SW 1271 (cell line): ENCODE data around the gene SPINT1.
A peak's percentile ranks its signal among the peaks of the same experiment; 100 is the strongest.

Experiments
- DNase-seq, 2 experiments: peaks; one replicate each; lab custom pipeline; 2025; lab: John Stamatoyannopoulos, UW

SPINT1 gene

DNA sequence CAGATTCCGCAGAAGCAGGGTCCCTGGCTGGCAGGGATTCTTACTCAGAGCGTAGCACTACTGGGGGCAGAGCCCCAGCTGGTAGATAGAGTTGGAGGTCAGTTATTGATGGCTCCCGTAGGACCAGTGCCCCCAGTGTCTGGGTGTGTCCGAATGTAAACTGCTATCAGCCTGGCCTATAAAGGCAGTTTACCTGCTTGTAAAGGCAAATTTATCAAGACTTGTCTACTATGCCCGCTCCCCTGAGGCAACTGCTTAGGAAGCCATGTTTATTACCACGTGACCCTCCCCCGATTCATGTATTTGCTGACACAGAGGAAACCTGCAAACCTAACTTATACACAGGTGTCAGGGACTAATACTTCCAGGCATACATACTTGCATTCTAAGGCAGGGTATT is 14.7 kb upstream of the SPINT1 start:
- no peak for DNase-seq

DNA sequence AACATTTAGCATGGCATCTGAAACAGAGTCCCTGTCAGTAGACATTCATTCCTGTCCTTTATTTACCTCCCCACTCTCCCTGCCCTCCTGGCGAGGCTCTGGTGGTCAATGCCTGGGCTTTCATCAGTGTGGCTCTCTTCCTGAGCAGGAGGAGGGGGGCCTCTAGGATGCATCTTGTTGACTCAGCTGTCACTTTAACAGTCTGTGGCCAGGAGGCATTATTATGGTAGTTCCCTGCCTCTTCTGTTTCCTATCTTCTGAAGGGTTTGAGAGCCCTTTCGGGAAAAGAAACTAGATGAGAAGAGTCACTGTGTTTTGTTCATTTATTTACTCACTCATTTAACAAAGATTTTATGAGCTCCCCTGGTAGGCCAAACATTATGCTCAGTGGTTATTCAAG is 13.0 kb upstream of the SPINT1 start:
- DNase-seq = no peak

DNA sequence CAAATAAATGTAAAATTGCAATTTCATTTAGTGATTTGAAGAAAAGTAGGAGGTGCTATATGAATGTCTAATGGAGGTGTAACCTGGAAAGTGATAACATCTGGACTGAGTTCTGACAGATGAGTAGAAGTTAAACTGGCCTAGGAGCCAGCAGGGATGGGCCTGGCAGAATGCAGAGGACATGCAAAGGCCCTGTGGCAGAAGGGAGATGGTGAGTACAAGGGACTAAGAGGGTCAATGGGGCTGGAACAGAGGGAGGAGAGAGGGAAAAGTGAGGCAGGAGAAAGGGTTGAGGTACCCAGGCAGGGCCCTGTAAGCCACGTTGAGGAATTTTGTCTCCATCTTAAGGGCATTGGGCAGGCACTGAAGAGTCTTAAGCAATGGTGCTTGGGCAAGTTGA is 12.0 kb upstream of the SPINT1 start:
- no peak for DNase-seq

DNA sequence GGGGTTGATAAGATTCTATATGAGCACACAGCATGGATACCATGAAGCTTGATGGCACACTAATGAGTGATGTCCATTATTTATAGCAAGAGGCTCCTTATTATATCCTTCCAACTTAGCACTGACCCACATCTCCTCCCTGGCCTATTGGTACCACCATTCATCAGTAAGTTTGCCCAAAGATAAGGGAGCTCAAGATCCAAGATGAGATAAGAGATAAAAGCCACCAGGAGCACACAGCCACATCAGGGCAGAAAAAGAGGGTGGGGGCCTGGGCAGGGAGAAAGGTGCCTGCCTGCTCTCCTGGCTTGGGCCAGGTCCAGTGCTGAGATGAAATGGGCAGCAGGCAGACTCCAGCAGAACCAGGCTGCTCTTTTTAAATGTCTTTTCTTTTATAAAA is 10.9 kb upstream of the SPINT1 start:
- no peak for DNase-seq

DNA sequence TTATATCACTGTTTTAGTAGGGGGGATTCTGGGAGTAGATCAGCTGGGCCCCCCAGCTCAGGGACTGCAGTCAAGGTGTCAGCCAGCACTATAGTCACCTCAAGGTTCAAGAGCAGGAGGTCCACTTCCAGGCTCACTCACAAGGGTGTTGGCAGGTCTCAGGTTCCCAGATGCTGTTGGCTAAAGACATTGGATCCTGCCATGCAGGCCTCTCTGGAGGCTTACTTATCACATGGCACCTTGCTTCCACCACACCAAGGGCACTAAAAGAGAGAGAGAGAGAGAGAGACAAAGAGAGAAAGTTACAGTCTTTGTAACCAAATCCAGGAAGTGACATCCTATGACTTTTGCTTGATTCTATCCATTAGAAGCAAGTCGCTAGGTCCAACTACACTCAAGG is 7.8 kb upstream of the SPINT1 start:
- no peak for DNase-seq

DNA sequence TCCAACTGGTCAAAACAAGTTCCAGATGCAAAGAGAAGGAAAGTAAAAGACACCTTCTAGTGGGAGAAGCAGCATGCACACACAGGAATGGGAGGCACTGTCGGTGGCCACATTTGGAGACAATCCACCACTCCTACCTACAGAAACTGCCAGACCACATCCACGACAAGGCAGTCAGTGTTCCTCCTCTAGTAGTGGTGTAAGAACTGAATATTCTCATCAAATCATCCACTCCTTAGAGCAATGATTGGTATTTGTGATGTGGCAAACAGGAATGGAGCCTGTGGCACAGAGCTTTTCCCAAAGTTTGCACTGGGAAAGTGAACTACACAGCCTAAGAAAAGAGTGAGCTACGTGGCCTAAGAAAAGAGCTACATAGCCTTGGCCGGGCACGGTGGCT is 5.1 kb upstream of the SPINT1 start:
- DNase-seq = no peak

DNA sequence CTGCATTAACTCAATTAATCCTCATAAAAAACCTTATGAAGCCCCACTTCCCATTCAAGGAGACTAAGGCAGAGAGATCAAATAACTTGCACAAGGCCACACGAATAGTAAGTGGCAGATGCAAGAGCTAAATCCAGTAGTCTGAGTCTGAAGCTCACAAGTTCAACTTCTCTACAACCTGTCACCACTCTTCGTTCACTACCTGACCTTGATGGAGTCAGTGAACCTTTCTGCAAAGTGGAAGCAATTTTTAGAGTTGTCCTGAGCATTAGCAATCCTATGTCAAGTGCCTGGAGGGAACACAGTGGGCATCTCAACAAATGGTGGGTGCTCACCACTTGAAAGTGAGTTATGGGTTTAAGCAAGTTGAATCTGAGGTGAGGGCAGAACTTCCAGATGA is 2.1 kb upstream of the SPINT1 start:
- no peak for DNase-seq

DNA sequence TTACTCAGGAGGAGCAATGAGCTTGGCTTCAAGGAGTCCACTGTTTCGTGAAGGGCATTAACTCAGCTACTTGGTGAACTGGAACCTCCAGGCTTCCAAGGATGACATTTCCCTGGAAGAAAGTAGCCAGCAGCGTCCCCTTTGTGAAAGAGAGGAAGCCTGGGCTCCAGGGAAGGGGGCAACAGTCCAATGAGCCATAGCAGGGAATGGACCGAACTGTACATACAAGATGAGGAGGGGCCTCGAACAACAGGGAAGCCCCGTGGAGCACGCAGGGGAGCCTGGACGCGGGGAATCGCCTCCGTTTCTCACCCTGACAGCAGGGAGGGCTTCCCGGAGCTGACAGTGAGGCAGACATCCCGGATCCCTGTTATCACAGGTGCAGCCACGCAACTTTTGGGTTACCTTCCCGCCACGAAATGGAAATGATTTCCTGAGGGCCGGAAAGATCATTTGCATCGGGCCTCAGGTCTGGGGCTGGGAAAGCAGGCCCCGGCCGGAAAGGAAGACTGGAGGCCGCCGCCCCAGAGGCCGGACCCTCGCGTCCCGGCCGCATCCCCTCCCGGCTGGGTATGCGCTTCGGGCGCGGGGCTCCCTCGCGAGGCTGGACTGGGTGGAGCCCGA is 475 bp upstream of the SPINT1 start:
- DNase-seq = no peak

DNA sequence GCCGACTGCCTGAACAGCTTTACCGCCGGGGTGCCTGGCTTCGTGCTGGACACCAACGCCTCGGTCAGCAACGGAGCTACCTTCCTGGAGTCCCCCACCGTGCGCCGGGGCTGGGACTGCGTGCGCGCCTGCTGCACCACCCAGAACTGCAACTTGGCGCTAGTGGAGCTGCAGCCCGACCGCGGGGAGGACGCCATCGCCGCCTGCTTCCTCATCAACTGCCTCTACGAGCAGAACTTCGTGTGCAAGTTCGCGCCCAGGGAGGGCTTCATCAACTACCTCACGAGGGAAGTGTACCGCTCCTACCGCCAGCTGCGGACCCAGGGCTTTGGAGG is 815 bp downstream of the SPINT1 start:
- no peak for DNase-seq

DNA sequence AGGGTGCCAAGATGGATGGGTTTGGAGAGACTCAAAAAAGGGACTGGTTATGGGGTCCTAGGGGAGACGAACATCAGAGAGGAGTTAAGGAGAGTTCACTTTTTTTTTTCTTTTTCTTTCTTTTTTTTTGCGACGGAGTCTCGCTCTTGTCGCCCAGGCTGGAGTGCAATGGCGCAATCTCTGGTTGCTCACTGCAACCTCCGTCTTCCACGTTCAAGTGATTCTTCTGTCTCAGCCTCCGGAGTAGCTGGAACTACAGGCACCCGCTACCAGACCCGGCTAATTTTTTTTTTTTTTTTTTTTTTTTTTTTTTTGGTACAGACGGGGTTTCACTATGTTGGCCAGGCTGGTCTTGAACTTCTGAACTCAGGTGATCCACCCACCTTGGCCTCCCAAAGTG is 1.2 kb downstream of the SPINT1 start:
- no peak for DNase-seq

DNA sequence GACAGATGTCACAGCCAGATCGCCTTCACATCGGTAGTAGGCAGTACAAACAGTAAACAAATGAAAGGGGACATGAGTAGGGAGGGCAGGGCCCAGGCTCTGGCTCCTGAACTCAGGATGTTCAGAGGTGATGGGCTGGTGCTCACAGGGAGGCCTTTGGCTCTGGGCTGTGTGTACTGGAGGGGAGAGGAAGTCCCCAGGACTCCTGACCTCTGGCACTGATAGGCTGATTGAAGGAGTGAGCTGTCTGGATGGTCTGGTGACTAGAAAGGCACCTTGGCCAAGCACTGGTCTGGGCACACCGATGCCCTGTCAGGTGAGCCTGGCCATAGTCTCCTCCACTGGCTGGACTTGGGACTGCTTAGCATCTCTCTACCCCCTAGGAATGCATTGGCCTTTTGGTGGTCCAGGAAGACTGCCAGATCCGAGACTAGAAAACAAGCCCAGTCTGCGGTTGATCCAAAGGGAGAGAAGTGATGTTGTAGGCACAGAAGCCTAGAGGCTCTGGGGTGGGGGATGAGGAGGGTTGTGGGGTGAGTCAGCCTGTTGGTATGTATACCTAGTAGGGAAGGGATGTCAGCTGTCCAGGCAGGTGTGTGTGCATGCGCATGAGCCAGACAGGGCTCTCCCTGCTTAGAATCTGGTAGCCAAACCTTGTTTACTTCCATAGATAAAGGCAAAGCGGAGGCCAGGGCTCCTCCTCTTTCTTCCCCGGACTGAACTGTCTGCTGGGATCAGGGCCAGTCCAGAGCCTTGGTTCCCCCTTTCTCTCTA is 1.9 kb downstream of the SPINT1 start:
- DNase-seq = no peak

DNA sequence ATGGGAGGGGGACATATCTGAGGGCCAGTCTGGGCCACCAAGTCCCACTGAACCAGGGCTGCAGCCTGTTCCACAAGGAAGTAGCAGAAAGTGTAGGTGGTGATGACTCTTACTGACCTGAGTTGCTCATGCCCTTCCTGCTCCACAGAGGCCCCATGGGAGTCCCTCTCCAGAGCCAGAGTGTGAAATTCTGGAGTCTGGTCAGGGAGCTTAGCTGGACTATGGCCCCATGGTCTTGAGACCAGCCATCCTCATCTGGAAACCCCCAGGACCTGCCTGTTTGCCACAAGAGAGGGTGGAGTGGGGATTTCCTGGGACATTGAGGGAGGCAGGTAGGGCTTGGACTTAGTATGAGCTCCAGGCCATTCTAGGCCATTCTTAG is 3.0 kb downstream of the SPINT1 start:
- DNase-seq = no peak

DNA sequence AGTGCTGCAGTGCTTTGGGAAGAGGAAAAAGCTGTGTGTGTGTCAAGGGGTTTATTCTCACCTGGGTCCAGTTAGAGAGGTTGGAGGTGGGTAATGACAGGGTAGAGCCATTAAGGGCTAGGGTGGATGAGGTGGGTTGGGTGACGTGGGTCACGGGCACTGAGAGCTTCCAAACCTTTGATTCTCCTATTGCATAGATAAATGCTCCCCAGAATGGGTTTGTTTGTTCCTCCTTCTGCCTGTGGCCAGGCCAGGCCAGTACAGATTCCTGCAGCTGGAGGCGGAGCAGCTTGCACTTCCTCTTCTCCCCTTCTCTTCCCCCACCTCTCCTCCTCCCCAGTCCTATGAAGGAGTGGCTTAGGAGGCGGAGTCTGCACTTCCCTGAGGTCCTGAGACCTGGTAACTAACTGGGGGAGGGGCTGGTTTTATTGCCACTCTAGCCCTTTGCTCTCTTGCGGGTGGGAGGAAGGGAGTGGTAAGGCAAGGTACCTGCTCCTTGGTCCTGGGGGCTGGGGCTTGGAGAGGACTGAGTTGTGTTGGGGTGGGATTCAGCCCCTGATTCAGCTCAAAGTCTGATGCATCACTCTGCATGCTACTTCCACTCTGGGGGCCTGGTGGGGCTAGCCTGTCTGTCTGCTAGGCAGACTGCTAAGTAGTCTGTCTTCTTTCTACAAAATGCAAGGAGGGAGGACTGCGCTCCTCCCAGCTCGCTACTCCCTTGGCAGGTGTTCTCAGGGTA is 3.5 kb downstream of the SPINT1 start:
- no peak for DNase-seq

DNA sequence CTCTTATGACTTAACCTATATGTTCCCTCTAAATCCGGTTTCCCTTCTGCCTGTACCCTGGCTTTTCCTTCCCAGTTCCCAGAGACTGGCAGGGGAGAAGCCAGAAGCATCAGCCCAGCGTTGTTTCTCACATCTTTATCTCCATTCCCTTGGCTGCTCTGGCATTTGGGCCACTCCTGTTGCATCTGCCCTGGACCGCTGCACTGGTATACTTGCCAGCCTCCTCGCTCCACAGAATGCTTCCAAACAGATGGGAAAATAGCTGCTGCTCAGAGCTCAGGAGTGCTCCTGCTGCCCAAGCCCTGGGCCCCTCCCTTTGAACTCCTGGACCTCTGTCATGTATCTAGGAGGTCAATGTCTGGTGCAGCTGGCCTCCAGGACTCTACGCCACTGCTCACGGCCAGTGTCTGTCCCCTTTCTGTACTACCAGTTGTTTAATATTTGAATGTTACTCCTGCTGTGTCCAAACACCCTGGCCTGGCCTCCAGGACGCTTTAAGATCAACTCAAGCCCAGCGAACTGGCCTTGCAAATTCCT is 6.8 kb downstream of the SPINT1 start:
- DNase-seq = no peak

DNA sequence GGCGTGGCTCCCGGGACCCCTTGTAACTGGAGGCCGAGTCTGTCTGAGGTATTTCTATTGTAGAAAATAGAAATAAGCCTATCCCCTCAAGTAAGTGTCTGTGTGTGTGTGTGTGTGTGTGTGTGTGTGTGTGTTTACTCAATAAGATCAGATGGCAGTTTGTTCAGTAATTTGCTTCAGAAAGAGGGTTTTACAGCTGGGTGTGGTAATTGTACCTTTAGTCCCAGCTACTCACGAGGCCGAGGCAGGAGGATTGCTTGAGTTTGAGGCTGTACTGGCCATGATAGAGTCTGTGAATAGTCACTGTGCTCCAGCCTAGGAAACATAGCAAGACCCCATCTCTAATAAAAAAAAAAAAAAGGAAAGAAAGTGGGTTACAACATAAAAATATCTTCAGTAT is 8.7 kb downstream of the SPINT1 start:
- DNase-seq = no peak

DNA sequence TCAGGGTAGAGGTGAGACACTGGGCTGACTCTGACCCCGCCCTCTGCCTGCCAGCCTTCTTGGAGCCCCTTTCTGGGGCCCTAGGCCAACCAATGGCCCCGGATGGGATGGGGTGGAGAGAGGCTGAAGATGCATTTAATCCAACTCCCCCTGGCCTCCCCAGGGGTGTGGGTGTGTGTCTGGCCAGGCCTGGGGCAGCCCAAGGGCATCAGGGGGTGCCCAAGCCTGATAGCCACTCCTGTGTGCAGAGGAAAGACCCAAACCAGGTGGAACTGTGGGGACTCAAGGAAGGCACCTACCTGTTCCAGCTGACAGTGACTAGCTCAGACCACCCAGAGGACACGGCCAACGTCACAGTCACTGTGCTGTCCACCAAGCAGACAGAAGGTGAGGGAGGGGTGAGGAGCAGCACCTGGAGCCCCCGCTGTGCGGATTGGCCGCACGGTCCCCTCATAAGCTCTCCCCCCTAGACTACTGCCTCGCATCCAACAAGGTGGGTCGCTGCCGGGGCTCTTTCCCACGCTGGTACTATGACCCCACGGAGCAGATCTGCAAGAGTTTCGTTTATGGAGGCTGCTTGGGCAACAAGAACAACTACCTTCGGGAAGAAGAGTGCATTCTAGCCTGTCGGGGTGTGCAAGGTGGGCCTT is 9.5 kb downstream of the SPINT1 start:
- no peak for DNase-seq

DNA sequence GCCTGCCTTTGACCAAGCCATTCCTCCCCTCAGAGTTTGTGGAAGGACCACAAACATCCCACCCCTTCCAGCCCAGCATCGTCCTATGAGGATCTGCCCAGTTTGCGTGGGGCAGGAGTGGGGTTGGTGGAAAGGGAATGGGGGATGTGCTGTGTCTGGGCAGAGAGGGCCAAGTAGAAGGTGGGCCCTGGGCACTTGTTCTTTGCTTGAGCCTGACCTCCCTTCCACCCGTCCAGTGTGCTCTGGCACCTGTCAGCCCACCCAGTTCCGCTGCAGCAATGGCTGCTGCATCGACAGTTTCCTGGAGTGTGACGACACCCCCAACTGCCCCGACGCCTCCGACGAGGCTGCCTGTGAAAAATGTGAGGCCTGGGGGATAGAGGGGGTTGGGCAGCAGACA is 10.3 kb downstream of the SPINT1 start:
- DNase-seq = no peak

DNA sequence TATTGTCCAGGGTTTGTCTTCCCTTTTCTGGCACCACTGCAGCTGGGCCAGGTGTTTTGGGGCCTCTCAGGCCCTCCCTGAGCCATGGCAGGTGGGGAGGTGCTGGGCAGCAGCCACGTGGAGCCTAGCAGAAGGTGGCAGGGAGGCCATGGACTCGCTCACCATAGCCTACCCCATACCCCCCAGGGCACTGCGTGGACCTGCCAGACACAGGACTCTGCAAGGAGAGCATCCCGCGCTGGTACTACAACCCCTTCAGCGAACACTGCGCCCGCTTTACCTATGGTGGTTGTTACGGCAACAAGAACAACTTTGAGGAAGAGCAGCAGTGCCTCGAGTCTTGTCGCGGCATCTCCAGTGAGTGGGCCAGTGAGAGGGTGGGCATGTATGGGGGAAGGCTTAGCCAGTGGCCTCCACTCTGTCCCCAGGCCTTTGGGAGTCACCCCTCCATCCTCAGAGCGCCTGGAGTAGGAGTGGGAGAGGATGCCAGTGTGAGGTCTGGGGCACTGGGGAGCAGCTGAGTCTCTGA is 11.9 kb downstream of the SPINT1 start:
- no peak for DNase-seq

DNA sequence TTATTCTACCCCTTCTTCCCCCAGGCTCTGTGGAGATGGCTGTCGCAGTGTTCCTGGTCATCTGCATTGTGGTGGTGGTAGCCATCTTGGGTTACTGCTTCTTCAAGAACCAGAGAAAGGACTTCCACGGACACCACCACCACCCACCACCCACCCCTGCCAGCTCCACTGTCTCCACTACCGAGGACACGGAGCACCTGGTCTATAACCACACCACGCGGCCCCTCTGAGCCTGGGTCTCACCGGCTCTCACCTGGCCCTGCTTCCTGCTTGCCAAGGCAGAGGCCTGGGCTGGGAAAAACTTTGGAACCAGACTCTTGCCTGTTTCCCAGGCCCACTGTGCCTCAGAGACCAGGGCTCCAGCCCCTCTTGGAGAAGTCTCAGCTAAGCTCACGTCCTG is 12.9 kb downstream of the SPINT1 start:
- no peak for DNase-seq

DNA sequence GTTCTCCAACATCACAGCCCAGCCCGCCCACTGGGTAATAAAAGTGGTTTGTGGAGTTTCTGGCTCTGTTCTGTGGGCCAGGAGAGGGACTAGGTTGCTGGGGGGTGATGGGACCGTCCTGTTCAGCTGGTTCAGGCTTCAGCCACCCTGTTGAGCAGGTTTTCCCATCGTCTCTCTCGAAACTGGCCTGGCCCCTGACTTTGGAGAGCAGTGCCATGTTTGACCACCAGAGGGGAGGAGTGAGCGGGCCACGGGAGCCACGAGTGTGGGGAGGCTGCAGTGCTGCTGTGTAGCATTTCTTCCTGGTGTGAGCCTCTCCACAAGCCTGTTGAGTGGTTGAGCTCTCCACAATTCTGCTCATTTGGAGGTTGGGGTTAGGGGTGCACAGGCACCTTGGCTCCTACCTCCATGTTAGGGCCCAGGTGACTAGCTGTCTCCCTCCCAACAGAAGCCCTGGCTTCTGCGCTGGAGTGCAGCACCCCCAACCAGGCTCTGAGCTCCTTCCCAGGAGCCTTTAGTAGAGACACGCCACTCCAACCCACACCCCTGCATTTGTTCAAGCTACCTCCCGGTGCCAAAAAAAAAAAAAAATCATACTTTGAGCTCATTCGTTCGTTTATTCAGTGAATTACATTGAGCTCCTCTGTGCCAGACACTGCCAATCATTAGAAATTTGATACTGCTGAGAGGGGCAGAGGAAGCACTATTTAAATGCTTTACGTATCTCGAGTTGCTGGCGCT is 13.9 kb downstream of the SPINT1 start:
- peak; percentile 18 to 22 for DNase-seq

DNA sequence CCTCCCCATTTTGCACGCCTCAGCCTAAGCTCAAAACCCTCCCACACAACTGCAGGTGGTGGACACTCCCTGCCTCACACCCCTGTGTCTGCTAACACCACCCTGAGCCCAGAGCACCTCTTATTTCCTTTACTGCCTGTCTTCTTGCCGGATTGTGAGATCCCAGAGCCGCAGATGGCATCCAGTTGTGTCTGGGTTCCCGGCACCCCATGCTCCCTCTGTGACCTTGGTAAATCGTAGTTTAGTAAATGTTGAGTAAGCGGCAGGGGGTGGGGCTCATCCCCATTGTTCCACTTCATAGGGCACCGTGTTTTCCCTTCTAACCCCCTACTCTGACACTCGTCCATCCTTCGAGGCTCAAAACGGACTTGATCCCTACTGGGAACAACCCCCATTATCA is 14.9 kb downstream of the SPINT1 start:
- no peak for DNase-seq
